ENCODE data around the gene COL2A1. TPM values are rescaled to one million over a fixed set of nuclear protein-coding genes. Genes with fewer than 3 reads are reported as not detected.

Gene COL2A1
- total and polyA plus RNA-seq, 4 donors = 321 TPM; not detected in 3

GRCh38 chr12:47984331-47984801 lies 19.9 kb downstream of the COL2A1 start:
- Histone ChIP-seq H3K9ac (ENCODE audit: low read depth in 1 of 2, low read length in 2 of 2) (no peak overlapping the region), H3K27me3 (ENCODE audit: control insufficient read depth in 4 of 4, insufficient read depth in 4 of 4, low read length in 3 of 4) (no peaks in the 10 kb centered on the region), H3K9me3 (ENCODE audit: control insufficient read depth in 4 of 4, low read length in 3 of 4) (no peaks in the 10 kb centered on the region), H3K36me3 (ENCODE audit: control insufficient read depth in 4 of 4, insufficient read depth in 3 of 4, low read depth in 1 of 4, low read length in 3 of 4) (no peaks in the 10 kb centered on the region), H3K4me3 (ENCODE audit: low read depth in 1 of 3, low read length in 3 of 3) (no peak overlapping the region), H3K4me1 (ENCODE audit: control insufficient read depth in 4 of 4, insufficient read depth in 4 of 4, low read length in 3 of 4) (no peaks in the 10 kb centered on the region), H3K27ac (ENCODE audit: low read depth in 1 of 2, low read length in 2 of 2) (no peak overlapping the region)
- TF ChIP-seq YY1 (IDR thresholded peaks at IDR 0.05) = no peak
- WGBS = 97% methylated on average over 8 of the region's 8 CpGs
- no peak for DNase-seq (ENCODE audit: low spot score)

- Histone ChIP-seq H3K4me1 (ENCODE audit: control insufficient read depth in 4 of 4, insufficient read depth in 4 of 4, low read length in 3 of 4) (no peaks in the 10 kb centered on the region), H3K36me3 (ENCODE audit: control insufficient read depth in 4 of 4, insufficient read depth in 3 of 4, low read depth in 1 of 4, low read length in 3 of 4) (no peaks in the 10 kb centered on the region), H3K27me3 (ENCODE audit: control insufficient read depth in 4 of 4, insufficient read depth in 4 of 4, low read length in 3 of 4) (no peaks in the 10 kb centered on the region), H3K4me3 (ENCODE audit: low read depth in 1 of 3, low read length in 3 of 3) (no peak overlapping the region), H3K27ac (ENCODE audit: low read depth in 1 of 2, low read length in 2 of 2) (no peak overlapping the region), H3K9ac (ENCODE audit: low read depth in 1 of 2, low read length in 2 of 2) (no peak overlapping the region), H3K9me3 (ENCODE audit: control insufficient read depth in 4 of 4, low read length in 3 of 4) (no peaks in the 10 kb centered on the region)
- no peak for DNase-seq (ENCODE audit: low spot score)
- WGBS = 93% methylated on average over 5 of the region's 5 CpGs
- TF ChIP-seq TAF1 (conservative IDR thresholded peaks at IDR 0.05) = no peak
- TF ChIP-seq ZBTB33 (IDR thresholded peaks at IDR 0.05) = no peak
- no peak for TF ChIP-seq EGR1 (IDR thresholded peaks at IDR 0.05; ENCODE audit: low read depth in 2 of 2)
- TF ChIP-seq FOXA1 (IDR thresholded peaks at IDR 0.05) = no peak
- no peak for TF ChIP-seq REST (IDR thresholded peaks at IDR 0.05)
- no peak for TF ChIP-seq JUND (IDR thresholded peaks at IDR 0.05)
- TF ChIP-seq HNF4A (conservative IDR thresholded peaks at IDR 0.05) = no peak
- no peak for TF ChIP-seq GABPA (IDR thresholded peaks at IDR 0.05 in 1 of 2, conservative IDR thresholded peaks at IDR 0.05 in 1 of 2)
- TF ChIP-seq RXRA (IDR thresholded peaks at IDR 0.05) = no peak
These were observed 20.6 kb downstream of the COL2A1 start for GRCh38 chr12:47983541-47984115.

GRCh38 chr12:47982770-47983169 lies 21.5 kb downstream of the COL2A1 start:
- Histone ChIP-seq H3K27ac (ENCODE audit: low read depth in 1 of 2, low read length in 2 of 2) (no peak overlapping the region), H3K36me3 (ENCODE audit: control insufficient read depth in 4 of 4, insufficient read depth in 3 of 4, low read depth in 1 of 4, low read length in 3 of 4) (no peaks in the 10 kb centered on the region), H3K27me3 (ENCODE audit: control insufficient read depth in 4 of 4, insufficient read depth in 4 of 4, low read length in 3 of 4) (no peaks in the 10 kb centered on the region), H3K4me1 (ENCODE audit: control insufficient read depth in 4 of 4, insufficient read depth in 4 of 4, low read length in 3 of 4) (no peaks in the 10 kb centered on the region), H3K9ac (ENCODE audit: low read depth in 1 of 2, low read length in 2 of 2) (no peak overlapping the region), H3K9me3 (ENCODE audit: control insufficient read depth in 4 of 4, low read length in 3 of 4) (no peaks in the 10 kb centered on the region), H3K4me3 (ENCODE audit: low read depth in 1 of 3, low read length in 3 of 3) (no peak overlapping the region)
- DNase-seq (ENCODE audit: low spot score) = no peak
- TF ChIP-seq REST (IDR thresholded peaks at IDR 0.05) = no peak
- TF ChIP-seq ZBTB33 (IDR thresholded peaks at IDR 0.05) = no peak
- no peak for TF ChIP-seq RXRA (IDR thresholded peaks at IDR 0.05)
- TF ChIP-seq HNF4G (IDR thresholded peaks at IDR 0.05) = no peak
- TF ChIP-seq YY1 (IDR thresholded peaks at IDR 0.05) = no peak
- no peak for TF ChIP-seq ATF3 (IDR thresholded peaks at IDR 0.05)
- TF ChIP-seq NR2F2 (IDR thresholded peaks at IDR 0.05) = no peak
- 91% methylated on average over 11 of the region's 11 CpGs for WGBS

All from liver (tissue), 9 donors.